CMK (cell line): ENCODE results near the gene RSBN1L.
"Not testable (repeated sequence)": the region's sequence is repeated elsewhere in the genome, so short reads cannot be mapped to it uniquely, and the experiment has no call there.

Experiments
- DNase-seq: peaks from one replicate; pipeline ENCODE4 v3.0.0-alpha.2; 2010; ENCODE audit warnings: low read depth

RSBN1L gene

DNA sequence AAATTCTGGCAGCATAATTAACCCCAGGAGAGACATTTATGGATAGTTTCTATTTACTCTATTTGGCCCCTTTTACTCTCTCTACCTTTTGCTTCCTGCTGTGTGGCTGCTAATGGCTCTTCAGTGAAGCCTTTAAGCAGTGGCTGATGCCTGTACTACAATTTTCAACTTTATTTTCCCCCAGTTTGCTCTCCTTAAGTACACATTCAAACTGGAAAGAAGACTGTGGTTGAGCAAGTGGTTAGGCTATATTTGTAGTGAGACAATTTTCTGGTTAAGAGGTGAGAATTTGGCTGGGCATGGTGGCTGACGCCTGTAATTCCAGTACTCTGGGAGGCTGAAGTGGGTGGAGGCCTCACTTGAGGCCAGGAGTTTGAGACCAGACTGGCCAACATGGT is 8.5 kb upstream of the RSBN1L start:
- no peak for DNase-seq

DNA sequence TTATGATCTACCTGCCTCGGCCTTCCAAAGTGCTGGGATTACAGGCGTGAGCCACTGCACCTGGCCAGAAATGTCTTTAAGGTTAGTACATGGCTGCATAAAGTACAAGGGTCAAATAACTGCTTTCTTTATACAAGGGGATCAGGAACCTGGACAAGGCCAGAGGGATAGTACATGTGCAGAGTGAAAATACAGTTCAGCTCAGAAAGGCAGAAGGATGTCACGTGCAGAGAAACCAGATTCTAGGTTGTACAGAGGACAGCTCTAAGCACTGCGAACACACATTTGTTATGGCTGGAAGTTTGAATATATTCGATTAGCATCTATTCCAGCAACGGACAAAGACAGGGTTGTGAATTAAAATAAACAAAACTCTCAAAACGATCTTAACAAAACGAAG is 6.0 kb upstream of the RSBN1L start:
- no peak for DNase-seq

DNA sequence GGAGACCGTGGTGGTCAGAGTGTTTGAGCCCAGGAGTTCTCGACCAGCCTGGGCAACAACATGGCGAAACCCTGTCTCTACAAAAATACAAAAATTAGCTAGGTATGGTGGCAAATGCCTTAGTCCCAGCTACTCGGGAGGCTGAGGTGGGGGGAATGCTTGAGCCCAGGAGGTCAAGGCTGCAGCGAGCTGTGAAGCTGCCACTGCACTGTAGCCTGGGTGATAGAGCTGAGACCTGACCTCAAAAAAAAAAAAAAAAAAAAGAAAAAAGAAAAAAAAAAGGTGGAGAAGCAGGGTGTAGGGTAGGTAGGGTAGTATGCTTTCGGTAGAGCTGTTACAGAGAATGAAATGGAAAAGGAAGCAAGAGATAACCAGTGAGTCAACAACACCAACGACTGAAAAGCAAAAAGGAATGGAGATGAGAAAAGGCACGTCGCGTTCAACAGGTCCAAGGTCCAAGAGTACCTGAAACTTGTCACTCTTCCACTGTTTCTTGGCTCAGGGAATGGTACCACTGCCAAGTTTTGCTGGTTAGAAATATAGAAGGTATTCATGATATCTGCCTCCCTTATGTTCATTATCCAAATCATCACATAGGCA is 4.3 kb upstream of the RSBN1L start:
- no peak for DNase-seq

- DNase-seq = no peak
Observed at GRCh38 chr7:77693830-77694583, 2.3 kb upstream of the RSBN1L start.

DNA sequence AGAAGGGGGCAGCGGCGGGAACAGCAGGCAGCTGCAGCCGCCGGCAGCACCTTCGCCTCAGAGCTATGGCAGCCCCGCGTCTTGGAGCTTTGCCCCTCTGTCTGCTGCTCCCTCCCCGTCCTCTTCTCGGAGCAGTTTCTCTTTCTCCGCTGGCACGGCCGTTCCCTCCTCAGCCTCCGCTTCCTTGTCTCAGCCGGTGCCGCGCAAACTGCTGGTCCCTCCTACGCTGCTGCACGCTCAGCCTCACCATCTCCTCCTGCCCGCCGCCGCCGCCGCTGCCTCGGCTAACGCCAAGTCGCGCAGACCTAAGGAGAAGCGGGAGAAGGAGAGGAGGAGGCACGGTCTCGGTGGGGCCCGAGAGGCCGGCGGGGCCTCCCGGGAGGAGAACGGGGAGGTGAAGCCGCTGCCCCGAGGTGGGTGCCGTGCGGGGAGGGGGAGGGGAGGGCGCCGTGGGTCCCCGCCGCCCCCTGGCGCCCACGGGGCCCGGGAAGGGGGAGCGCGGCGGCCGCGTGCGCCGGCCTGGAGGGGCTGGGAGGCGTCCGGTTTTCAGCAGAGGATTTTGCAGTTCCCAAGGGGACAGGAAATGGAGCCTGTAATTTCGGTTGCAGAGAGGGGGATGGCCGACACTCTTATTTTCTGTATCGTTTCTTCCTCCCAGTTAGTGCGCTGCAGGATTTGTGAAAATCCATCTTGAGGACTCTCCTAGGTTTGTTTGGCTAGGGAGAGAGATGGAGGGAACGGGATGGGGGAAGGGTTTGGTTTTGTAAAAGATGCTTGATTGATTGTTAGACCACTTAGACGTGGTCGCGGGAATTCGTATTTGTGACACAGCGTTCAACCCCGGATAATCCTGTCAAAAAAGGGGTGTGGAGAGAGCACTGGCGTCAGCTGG is 630 bp downstream of the RSBN1L start:
- peak; percentile 8 for DNase-seq

DNA sequence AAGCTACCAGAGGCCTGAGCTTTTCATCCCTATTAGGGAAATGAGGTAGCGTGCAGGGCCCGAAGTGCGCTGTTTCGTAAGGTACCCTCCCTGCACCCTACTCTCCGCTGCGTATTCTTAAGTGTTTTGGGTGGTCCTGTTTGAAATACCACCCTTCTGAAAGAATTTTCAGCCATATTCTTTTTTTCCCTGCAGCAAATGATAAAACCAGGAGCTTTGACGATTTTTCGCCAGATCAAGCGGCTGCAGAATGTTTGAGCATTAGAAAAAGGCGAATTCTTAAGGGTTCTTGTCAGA is 1.2 kb downstream of the RSBN1L start:
- DNase-seq = no peak

- no peak for DNase-seq
Observed at GRCh38 chr7:77698042-77698625, 1.9 kb downstream of the RSBN1L start.

- DNase-seq = no peak
Observed at GRCh38 chr7:77699056-77699455, 2.8 kb downstream of the RSBN1L start.

DNA sequence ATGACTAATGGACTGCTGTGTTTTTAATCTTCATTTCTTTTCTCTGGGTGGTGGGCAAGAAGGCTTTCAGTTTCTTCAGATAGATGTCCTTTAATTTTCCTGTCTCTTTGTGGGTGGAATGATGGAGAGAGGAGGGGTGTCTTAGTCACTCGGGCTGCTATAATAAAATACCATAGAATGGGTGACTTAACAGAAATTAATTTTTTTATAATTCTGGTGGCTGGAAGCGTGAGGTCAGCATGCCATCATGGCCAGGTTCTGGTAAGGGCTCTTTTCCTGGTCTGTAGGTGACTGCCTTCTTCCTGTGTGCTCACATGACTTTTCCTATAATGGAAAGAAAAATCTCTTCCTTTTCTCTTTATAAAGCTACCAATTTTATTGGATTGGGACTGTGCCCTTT is 6.3 kb downstream of the RSBN1L start:
- no peak for DNase-seq

DNA sequence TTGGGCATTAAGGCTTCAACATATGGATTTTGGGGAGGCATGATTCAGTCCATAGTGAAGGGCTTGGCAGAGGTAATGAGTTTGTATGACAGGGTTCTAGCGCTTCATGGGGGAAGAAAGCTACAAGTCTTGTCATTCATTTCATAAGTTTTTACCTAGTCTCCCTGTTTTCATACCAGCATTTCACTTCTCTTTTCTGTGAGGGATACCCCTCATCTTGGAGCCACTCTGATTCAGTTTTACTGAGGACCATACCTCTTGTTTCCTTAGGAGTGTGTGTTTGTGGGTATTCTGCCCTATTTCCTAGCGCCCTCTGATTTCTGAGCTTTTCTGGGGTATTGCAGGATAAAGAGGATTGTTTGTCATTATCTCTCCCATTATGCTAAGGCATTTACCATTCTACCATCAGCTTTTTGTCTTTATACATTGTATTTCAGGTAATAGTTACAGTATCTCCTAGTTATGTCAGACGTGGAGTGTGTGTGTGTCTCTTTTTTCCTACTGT is 6.8 kb downstream of the RSBN1L start:
- no peak for DNase-seq

- not testable (repeated sequence) for DNase-seq
Observed at GRCh38 chr7:77703669-77704068, 7.4 kb downstream of the RSBN1L start.

- DNase-seq = no peak
Observed at GRCh38 chr7:77707504-77707992, 11.3 kb downstream of the RSBN1L start.

DNA sequence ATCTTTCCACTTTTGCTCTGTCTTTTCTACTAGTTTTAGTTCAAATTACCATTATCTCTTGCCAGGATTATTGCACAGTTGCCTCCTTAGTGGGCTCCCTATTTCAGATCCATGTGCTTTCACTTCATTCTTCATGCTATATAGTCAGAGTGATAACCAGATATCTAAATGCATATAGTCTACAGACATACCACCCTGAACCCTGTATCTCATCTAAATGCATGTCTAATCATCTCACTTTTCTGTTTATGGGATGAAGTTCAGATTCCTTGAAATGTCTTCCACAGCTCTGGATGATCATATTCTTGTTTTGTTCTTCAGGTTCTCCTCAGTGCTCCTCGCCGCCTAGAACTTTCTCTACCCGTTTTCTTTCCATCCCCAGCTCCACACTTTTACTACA is 13.8 kb downstream of the RSBN1L start:
- DNase-seq = no peak

DNA sequence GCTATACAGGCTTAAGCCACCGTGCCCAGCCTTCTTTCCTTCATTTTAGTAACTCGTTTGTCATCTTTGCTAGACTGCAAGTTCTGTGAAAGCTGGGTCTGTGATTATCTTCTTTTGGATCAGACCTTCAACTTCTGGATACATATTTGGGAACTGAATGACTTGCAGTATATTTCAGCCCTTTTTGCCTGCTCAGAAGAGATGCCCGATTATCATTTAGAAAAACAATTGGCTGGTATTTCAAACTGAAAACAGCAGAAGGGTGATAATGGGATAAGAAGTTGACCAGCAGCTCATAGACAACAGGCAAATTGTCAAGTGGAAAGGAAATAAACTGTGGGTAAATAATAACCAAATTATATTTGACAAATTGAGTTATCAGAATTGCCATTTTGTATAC is 14.6 kb downstream of the RSBN1L start:
- no peak for DNase-seq

DNA sequence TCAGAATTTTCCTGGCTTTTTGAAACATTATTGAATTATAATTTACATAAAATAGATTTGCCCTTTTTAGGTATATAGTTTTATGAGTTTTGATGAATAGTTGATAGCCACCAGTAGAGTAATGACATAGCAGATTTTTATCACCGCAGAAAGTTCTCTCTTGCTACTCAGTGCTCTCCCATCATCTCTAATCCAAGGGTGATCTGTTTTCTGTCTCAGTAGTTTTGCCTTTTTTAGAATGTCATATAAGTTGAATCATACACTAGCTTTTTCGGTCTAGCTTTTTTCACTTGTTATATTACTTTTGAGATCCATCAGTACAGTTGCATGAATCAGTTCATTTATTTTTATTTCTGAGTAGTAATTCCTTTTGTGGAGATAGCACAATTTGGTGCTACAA is 17.9 kb downstream of the RSBN1L start:
- DNase-seq = no peak

DNA sequence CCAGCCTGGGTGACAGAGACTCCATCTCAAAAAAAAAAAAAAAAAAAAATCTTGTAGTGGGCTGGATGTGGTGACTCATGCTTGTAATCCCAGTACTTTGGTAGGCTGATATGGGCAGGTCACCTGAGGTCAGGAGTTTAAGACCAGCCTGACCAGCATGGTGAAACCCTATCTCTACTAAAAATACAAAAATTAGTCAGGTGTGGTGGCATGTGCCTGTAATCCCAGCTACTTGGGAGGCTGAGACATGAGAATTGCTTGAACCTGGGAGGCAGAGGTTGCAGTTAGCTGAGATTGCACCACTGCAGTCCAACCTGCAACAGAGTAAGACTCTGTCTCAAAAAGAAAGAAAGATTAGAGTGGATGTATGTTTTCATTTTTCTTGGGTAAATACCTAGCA is 18.7 kb downstream of the RSBN1L start:
- not testable (repeated sequence) for DNase-seq

DNA sequence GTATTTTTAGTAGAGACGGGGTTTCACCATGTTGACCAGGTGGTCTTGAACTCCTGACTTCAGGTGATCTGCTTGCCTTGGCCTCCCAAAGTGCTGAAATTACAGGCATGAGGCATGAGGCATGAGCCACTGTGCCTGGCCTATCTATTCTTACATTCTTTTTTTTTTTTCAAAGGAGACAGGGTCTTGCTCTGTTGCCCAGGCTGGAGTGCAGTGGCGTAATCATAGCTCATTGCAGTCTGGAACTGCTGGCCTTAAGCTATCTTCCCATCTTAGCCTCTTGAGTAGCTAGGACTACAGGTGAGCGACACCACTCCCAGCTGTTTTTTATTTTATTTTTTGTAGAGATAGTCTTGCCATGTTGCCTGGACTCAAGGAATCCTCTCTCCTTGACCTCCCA is 20.5 kb downstream of the RSBN1L start:
- no peak for DNase-seq

DNA sequence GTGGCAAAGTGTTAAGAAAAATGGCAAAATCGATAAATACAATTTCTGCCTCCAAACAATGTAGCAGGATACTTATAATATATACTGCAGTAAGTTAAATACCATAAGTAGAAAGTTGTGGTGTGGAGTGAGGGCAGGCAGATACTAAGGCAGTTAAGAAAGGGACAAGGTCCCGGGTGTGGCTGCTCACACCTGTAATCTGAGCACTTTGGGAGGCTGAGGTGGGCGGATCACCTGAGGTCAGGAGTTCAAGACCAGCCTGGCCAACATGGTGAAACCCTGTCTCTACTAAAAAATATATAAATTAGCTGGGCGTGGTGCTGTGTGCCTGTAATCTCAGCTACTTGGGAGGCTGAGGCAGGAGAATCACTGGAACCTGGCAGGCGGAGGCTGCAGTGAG is 21.3 kb downstream of the RSBN1L start:
- DNase-seq = not testable (repeated sequence)

- no peak for DNase-seq
Observed at GRCh38 chr7:77727527-77727926, 31.3 kb downstream of the RSBN1L start.

- DNase-seq = no peak
Observed at GRCh38 chr7:77727936-77728701, 31.9 kb downstream of the RSBN1L start.

DNA sequence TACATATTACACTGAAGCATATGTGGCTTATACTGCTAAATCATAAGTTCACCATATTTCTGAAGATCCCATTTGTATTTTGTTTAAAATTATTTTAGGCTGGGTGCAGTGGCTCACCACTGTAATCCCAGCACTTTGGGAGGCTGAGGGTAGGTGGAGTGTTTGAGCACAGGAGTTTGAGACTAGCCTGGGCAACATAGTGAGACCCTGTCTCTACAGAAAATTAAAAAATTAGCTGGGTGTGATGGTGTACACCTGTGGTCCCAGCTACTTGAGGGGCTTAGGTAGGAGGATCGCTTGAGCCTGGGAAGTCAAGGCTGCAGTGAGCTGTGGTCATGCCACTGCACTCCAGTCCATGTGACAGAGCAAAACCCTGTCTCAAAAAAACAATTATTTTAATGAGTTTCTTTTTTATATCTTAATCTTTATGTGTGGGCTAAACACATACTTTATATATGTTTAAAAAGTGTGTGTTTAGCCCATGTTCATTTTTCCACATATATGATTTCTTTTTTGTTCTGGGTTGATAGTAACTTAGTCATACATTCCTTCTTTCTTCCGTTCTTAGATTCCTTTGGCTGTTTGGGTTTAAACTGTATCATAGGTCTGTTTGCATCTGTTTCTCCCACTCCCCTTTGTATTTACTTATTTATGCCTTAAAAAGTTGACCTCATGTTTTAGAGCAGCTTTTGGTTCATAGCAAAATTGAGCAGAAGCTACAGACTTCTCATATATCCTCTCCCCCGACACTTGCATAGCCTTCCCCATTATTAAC is 33.5 kb downstream of the RSBN1L start:
- no peak for DNase-seq
